Superior temporal gyrus (tissue), 1 donor: ENCODE results near the gene CCDC73.
"Not testable (repeated sequence)": the region's sequence is repeated elsewhere in the genome, so short reads cannot be mapped to it uniquely, and the experiment has no call there.

Source experiments
- DNase-seq: peaks from one replicate; pipeline ENCODE4 v3.0.0-alpha.2; 2016; ENCODE audit errors: extremely low spot score

CCDC73 gene

GRCh38 chr11:32705309-32706033 is 89.0 kb downstream of the CCDC73 start:
- DNase-seq, result no peak

GRCh38 chr11:32704775-32705174 is 89.7 kb downstream of the CCDC73 start:
- DNase-seq, result no peak

- DNase-seq, result no peak
Measured at GRCh38 chr11:32704261-32704660, 90.2 kb downstream of the CCDC73 start.

- no peak for DNase-seq
Measured at GRCh38 chr11:32701616-32702015, 92.8 kb downstream of the CCDC73 start.

- no peak for DNase-seq
Measured at GRCh38 chr11:32698579-32698978, 95.9 kb downstream of the CCDC73 start.

- DNase-seq, result no peak
Measured at GRCh38 chr11:32671051-32671450, 123.4 kb downstream of the CCDC73 start.

- no peak for DNase-seq
Measured at GRCh38 chr11:32659672-32660071, 134.8 kb downstream of the CCDC73 start.

GRCh38 chr11:32658639-32659406 is 135.6 kb downstream of the CCDC73 start:
- no peak for DNase-seq

- no peak for DNase-seq
Measured at GRCh38 chr11:32643526-32643925, 150.9 kb downstream of the CCDC73 start.

GRCh38 chr11:32641361-32641760 is 153.1 kb downstream of the CCDC73 start:
- no peak for DNase-seq

- no peak for DNase-seq
Measured at GRCh38 chr11:32635819-32636218, 158.6 kb downstream of the CCDC73 start.

GRCh38 chr11:32630844-32631243 is 163.6 kb downstream of the CCDC73 start:
- DNase-seq, result no peak

- no peak for DNase-seq
Measured at GRCh38 chr11:32616903-32617302, 177.6 kb downstream of the CCDC73 start.

- no peak for DNase-seq
Measured at GRCh38 chr11:32615422-32615821, 179.0 kb downstream of the CCDC73 start.

- DNase-seq, result no peak
Measured at GRCh38 chr11:32613500-32614151, 180.8 kb downstream of the CCDC73 start.

GRCh38 chr11:32610797-32611352 is 183.6 kb downstream of the CCDC73 start:
- DNase-seq, result no peak

GRCh38 chr11:32608826-32609225 is 185.6 kb downstream of the CCDC73 start:
- DNase-seq, result not testable (repeated sequence)

- DNase-seq, result no peak
Measured at GRCh38 chr11:32606220-32606619, 188.2 kb downstream of the CCDC73 start.

GRCh38 chr11:32602657-32603415 is 191.6 kb downstream of the CCDC73 start:
- no peak for DNase-seq

GRCh38 chr11:32597921-32598320 is 196.5 kb downstream of the CCDC73 start:
- no peak for DNase-seq

- not testable (repeated sequence) for DNase-seq
Measured at GRCh38 chr11:32596114-32596513, 198.3 kb downstream of the CCDC73 start.

GRCh38 chr11:32594272-32594671 is 200.2 kb downstream of the CCDC73 start:
- no peak for DNase-seq
